IPS-NIHi11 (cell line): Measurements from ENCODE around the gene CEACAM8.
"Not testable (repeated sequence)": the region's sequence is repeated elsewhere in the genome, so short reads cannot be mapped to it uniquely, and the experiment has no call there.

Source experiments
- DNase-seq: peaks from one replicate; pipeline ENCODE4 v3.0.0; 2012; ENCODE audit warnings: mixed read lengths, low spot score

Gene CEACAM8

GRCh38 chr19:42542791-42543190 is 51.9 kb downstream of the CEACAM8 start:
- DNase-seq: no peak

GRCh38 chr19:42540071-42540553 is 54.6 kb downstream of the CEACAM8 start:
- DNase-seq: no peak

GRCh38 chr19:42538841-42539709 is 55.6 kb downstream of the CEACAM8 start:
- no peak for DNase-seq

- DNase-seq: not testable (repeated sequence)
Measured at GRCh38 chr19:42535276-42535675, 59.4 kb downstream of the CEACAM8 start.

- DNase-seq: no peak
Measured at GRCh38 chr19:42534391-42534790, 60.3 kb downstream of the CEACAM8 start.

GRCh38 chr19:42532891-42533290 is 61.8 kb downstream of the CEACAM8 start:
- no peak for DNase-seq

- DNase-seq: no peak
Measured at GRCh38 chr19:42531313-42531712, 63.4 kb downstream of the CEACAM8 start.
